Left lung (tissue), 10 donors: ENCODE measurements around the gene ASTN2. TPM values are rescaled to one million over a fixed set of nuclear protein-coding genes. Genes with fewer than 3 reads are reported as not detected.

ENCODE experiments used
- ATAC-seq: fragments of 200-7000 bp; cut with Tn5 transposase; one replicate; pipeline ENCODE4 v1.9.1; 2020; ENCODE audit warnings: moderate library complexity
- DNase-seq, 4 donors: peaks; one replicate each; pipeline ENCODE4 v3.0.0-alpha.2; 2013 to 2020
- H3K27ac ChIP-seq, 2 donors: fragments of 200-600 bp; sonication (generic) in 1 of 2; one replicate each; pipeline versions ENCODE4 v1.5.0 to v1.8.0; 2020 to 2021
- H3K27me3 ChIP-seq, 2 donors: fragments of 200-600 bp; sonication (generic) in 1 of 2; one replicate each; pipeline versions ENCODE4 v1.5.0 to v1.8.0; 2020 to 2021
- H3K36me3 ChIP-seq, 2 donors: fragments of 200-600 bp; sonication (generic) in 1 of 2; one replicate each; pipeline versions ENCODE4 v1.5.0 to v1.8.0; 2020 to 2021
- H3K4me1 ChIP-seq, 2 donors: fragments of 200-600 bp; one replicate each; pipeline ENCODE4 v1.8.0; 2021
- H3K4me3 ChIP-seq, 2 donors: fragments of 200-600 bp; sonication (generic) in 1 of 2; one replicate each; pipeline versions ENCODE4 v1.5.0 to v1.8.0; 2020 to 2021; ENCODE audit warnings: mild to moderate bottlenecking in 1 of 2
- H3K9me3 ChIP-seq, 2 donors: fragments of 200-600 bp; sonication (generic) in 1 of 2; one replicate each; pipeline versions ENCODE4 v1.5.0 to v1.8.0; 2020 to 2021
- intact Hi-C, 2 donors: fragments of 100-400 bp; cut with DNase I; formaldehyde crosslinking; loops; one replicate each; pipeline versions ENCODE4 v1.11.2 to v1.14.2; 2022
- polyA plus RNA-seq, 6 donors: library from polyadenylated mRNA; unstranded; fragments of 120-200 nt; gene quantifications; one replicate each; pipeline ENCODE4 v1.2.1, GENCODE V29; 2013; ENCODE audit not compliant: insufficient read length in 6 of 6
- total RNA-seq, 2 donors: library from RNA; stranded (reverse); fragmentation: NEBNext Ultra II Directional; extraction: Animal tissue kit (Norgen Biotek cat#: 25700); gene quantifications; one replicate each; pipeline ENCODE4 v1.2.1, GENCODE V29; 2021
- TF ChIP-seq, protein P1 (sequence below), 2 donors: fragments of 200-600 bp; sonication (generic) in 1 of 2; IDR thresholded peaks; one replicate each; pipeline versions ENCODE4 v1.5.0 to v1.8.0; 2021; ENCODE audit warnings: antibody characterized with exemption in 2 of 2
- donor health status: DM: no; HTN: yes; CAD: no.
- donor health status: DM: no; HTN: no; CAD: no.

Gene ASTN2
- total and polyA plus RNA-seq, 8 donors, result 3.1 to 5.5 (median 4.5) TPM

- Histone ChIP-seq H3K27ac (no peak overlapping the region), H3K4me1 (no peaks in the 10 kb centered on the region), H3K9me3 (no peaks in the 10 kb centered on the region), H3K36me3 (no peaks in the 10 kb centered on the region), H3K4me3 (no peak overlapping the region), H3K27me3 (no peaks in the 10 kb centered on the region)
- intact Hi-C loops, result no loop called here
- ATAC-seq (no peak), DNase-seq (no peak)
- TF ChIP-seq, protein P1, sequence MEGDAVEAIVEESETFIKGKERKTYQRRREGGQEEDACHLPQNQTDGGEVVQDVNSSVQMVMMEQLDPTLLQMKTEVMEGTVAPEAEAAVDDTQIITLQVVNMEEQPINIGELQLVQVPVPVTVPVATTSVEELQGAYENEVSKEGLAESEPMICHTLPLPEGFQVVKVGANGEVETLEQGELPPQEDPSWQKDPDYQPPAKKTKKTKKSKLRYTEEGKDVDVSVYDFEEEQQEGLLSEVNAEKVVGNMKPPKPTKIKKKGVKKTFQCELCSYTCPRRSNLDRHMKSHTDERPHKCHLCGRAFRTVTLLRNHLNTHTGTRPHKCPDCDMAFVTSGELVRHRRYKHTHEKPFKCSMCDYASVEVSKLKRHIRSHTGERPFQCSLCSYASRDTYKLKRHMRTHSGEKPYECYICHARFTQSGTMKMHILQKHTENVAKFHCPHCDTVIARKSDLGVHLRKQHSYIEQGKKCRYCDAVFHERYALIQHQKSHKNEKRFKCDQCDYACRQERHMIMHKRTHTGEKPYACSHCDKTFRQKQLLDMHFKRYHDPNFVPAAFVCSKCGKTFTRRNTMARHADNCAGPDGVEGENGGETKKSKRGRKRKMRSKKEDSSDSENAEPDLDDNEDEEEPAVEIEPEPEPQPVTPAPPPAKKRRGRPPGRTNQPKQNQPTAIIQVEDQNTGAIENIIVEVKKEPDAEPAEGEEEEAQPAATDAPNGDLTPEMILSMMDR (IDR thresholded peaks at IDR 0.05), result no peak
These were observed 298.8 kb downstream of the ASTN2 start for GRCh38 chr9:117116084-117116483.

GRCh38 chr9:117114768-117115167 is 300.1 kb downstream of the ASTN2 start:
- H3K36me3 ChIP-seq, result no peaks in the 10 kb centered on the region
- no peak overlapping the region for H3K27ac ChIP-seq
- no peak overlapping the region for H3K4me3 ChIP-seq
- no peaks in the 10 kb centered on the region for H3K9me3 ChIP-seq
- ATAC-seq, result no peak
- intact Hi-C loops, result no loop called here
- TF ChIP-seq, protein P1 (IDR thresholded peaks at IDR 0.05), result no peak
- H3K27me3 ChIP-seq, result no peaks in the 10 kb centered on the region
- no peaks in the 10 kb centered on the region for H3K4me1 ChIP-seq
- DNase-seq, result no peak

- ATAC-seq, result no peak
- Histone ChIP-seq H3K9me3 (no peaks in the 10 kb centered on the region), H3K27ac (no peak overlapping the region), H3K27me3 (no peaks in the 10 kb centered on the region), H3K4me1 (no peaks in the 10 kb centered on the region), H3K36me3 (no peaks in the 10 kb centered on the region), H3K4me3 (no peak overlapping the region)
- DNase-seq, result no peak
- intact Hi-C loops, result no loop called here
- TF ChIP-seq, protein P1 (IDR thresholded peaks at IDR 0.05), result no peak
These were observed 310.0 kb downstream of the ASTN2 start for GRCh38 chr9:117104716-117105495.

GRCh38 chr9:117104206-117104605 is 310.7 kb downstream of the ASTN2 start:
- H3K9me3 ChIP-seq, result no peaks in the 10 kb centered on the region
- no peak overlapping the region for H3K4me3 ChIP-seq
- no peaks in the 10 kb centered on the region for H3K4me1 ChIP-seq
- DNase-seq (no peak), ATAC-seq (no peak)
- H3K27me3 ChIP-seq, result no peaks in the 10 kb centered on the region
- TF ChIP-seq, protein P1 (IDR thresholded peaks at IDR 0.05), result no peak
- intact Hi-C loops, result no loop called here
- H3K36me3 ChIP-seq, result no peaks in the 10 kb centered on the region
- no peak overlapping the region for H3K27ac ChIP-seq

- Histone ChIP-seq H3K27me3 (no peaks in the 10 kb centered on the region), H3K4me3 (no peak overlapping the region), H3K27ac (no peak overlapping the region), H3K9me3 (no peaks in the 10 kb centered on the region), H3K4me1 (no peaks in the 10 kb centered on the region), H3K36me3 (no peaks in the 10 kb centered on the region)
- intact Hi-C loops, result no loop called here
- ATAC-seq (no peak), DNase-seq (no peak)
- TF ChIP-seq, protein P1 (IDR thresholded peaks at IDR 0.05), result no peak
These were observed 311.3 kb downstream of the ASTN2 start for GRCh38 chr9:117103438-117104110.
